Prostate gland (tissue), 2 donors: ENCODE data around the gene DNAJC12. TPM values are rescaled to one million over a fixed set of nuclear protein-coding genes. Genes with fewer than 3 reads are reported as not detected.

ENCODE experiments used
- DNase-seq: peaks from one replicate; pipeline ENCODE4 v3.0.0-alpha.2; 2019; ENCODE audit warnings: low spot score
- H3K27ac ChIP-seq, 2 donors: fragments of 200-600 bp; sonication (generic); 2 replicates each; pipeline ENCODE4 v1.5.1; 2017 to 2019
- H3K27me3 ChIP-seq: fragments of 200-600 bp; sonication (generic); replicated peaks from 2 replicates; pipeline ENCODE4 v1.5.1; 2019; ENCODE audit not compliant: insufficient read depth
- H3K36me3 ChIP-seq, 2 donors: fragments of 200-600 bp; sonication (generic); 1 replicate in 1 of 2; 2 replicates in 1 of 2; pipeline versions ENCODE4 v1.5.1 to v1.8.1; 2017 to 2019
- H3K4me1 ChIP-seq: fragments of 200-600 bp; sonication (generic); replicated peaks from 2 replicates; pipeline ENCODE4 v1.5.1; 2019
- H3K4me3 ChIP-seq, 2 donors: fragments of 200-600 bp; sonication (generic); 2 replicates each; pipeline ENCODE4 v1.5.1; 2017 to 2019
- H3K9me3 ChIP-seq: fragments of 200-600 bp; sonication (generic); 2 replicates; pipeline ENCODE4 v1.5.1; 2017
- POLR2A ChIP-seq: fragments of 450-650 bp; IDR thresholded peaks from one replicate; pipeline ENCODE4 v1.6.1; 2016; ENCODE audit warnings: antibody characterized with exemption, mild to moderate bottlenecking
- POLR2AphosphoS5 ChIP-seq: sonication (generic); formaldehyde crosslinking; IDR thresholded peaks from one replicate; pipeline ENCODE4 v1.6.1; 2017; ENCODE audit warnings: antibody characterized with exemption
- WGBS: methylation state at CpG from one replicate; pipeline ENCODE4 v1.1.5; 2018; 5-methylcytosine and 5-hydroxymethylcytosine counted together
- intact Hi-C: fragments of 100-400 bp; cut with DNase I; formaldehyde crosslinking; loops from one replicate; pipeline ENCODE4 v1.14.2; 2022
- total RNA-seq, 2 donors: library from RNA; depleted of rRNA; stranded (reverse); fragments of >200 nt; gene quantifications; one replicate each; pipeline ENCODE4 v1.1.0, GENCODE V29; 2016
- TF ChIP-seq, protein P1 (sequence below), 4 experiments: fragments of 200-600 bp in 2 of 4; fragments of 450-650 bp in 2 of 4; sonication (generic) in 2 of 4; IDR thresholded peaks; 1 replicate in 3 of 4; 2 replicates in 1 of 4; pipeline ENCODE4 v1.5.1; 2016 to 2019; ENCODE audit warnings: antibody characterized with exemption in 4 of 4, mild to moderate bottlenecking in 2 of 4, moderate library complexity in 2 of 4

DNAJC12 gene
- total RNA-seq, 2 donors from 2014 or later = 6.4 to 22.7 TPM

DNA sequence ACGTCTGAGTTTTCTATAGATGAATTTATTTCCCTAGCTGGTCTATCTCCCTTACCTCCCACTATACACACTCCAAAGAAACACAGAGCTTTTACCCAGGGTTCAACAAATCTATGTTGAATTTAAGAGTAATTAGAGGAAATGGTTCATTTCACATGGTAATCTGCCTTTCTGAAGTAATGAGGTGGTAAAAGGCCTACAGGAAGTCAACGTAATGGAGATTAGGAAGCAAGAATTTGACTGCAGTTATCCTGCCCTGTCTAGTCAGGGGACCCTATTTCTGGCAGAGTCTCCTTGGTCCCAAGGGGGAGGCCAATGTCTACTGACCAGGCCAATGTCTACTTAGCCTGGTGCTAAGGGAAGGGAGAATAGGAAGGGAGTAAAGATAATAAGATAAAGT lies 25.1 kb upstream of the DNAJC12 start:
- Histone ChIP-seq H3K4me3 (no peak overlapping the region), H3K4me1 (no peaks in the 10 kb centered on the region), H3K36me3 (no peaks in the 10 kb centered on the region), H3K27me3 (no peaks in the 10 kb centered on the region), H3K9me3 (no peaks in the 10 kb centered on the region), H3K27ac (no peak overlapping the region)
- no peak for TF ChIP-seq POLR2AphosphoS5
- no peak for TF ChIP-seq POLR2A
- TF ChIP-seq, protein P1, sequence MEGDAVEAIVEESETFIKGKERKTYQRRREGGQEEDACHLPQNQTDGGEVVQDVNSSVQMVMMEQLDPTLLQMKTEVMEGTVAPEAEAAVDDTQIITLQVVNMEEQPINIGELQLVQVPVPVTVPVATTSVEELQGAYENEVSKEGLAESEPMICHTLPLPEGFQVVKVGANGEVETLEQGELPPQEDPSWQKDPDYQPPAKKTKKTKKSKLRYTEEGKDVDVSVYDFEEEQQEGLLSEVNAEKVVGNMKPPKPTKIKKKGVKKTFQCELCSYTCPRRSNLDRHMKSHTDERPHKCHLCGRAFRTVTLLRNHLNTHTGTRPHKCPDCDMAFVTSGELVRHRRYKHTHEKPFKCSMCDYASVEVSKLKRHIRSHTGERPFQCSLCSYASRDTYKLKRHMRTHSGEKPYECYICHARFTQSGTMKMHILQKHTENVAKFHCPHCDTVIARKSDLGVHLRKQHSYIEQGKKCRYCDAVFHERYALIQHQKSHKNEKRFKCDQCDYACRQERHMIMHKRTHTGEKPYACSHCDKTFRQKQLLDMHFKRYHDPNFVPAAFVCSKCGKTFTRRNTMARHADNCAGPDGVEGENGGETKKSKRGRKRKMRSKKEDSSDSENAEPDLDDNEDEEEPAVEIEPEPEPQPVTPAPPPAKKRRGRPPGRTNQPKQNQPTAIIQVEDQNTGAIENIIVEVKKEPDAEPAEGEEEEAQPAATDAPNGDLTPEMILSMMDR (IDR thresholded peaks at IDR 0.05) = no peak
- WGBS = 76% methylated on average over 2 of the region's 2 CpGs
- no peak for DNase-seq
- intact Hi-C loops = no loop called here

DNA sequence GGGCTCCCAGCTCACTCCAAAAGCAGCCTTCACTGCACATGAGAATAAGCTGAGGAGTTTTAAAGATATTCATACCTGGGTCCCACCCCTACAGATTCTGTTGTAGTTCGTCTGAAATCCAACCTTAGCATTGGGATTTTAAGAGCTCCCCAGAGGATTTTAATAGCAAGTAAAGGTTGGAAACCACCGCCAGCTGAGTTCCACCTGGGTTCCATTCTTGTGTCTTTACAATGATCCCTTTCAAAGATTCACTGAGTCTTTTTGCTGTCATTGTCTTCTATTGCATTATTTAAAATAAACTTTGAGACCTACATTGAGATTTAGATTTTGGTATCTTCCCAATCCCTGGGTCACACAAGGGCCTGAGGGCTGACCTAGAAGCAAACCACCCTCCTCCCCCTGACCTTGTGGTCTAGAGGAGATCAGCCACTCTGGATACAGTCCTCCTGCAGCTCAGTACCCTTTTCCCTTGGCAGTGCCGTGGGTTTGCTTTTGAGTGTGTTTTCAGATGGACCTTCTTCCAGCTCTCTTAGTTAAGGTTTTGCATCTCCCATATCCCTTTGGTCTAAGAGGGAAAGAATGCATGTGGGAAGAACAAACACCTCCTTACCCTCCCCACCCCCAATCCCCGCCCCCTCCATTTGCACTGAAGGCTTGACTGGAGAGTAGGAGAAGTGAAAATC lies 23.9 kb upstream of the DNAJC12 start:
- intact Hi-C loops = no loop called here
- H3K27me3 ChIP-seq = no peaks in the 10 kb centered on the region
- no peaks in the 10 kb centered on the region for H3K9me3 ChIP-seq
- H3K27ac ChIP-seq = no peak overlapping the region
- 51% methylated on average over 4 of the region's 4 CpGs for WGBS
- no peaks in the 10 kb centered on the region for H3K4me1 ChIP-seq
- no peaks in the 10 kb centered on the region for H3K36me3 ChIP-seq
- DNase-seq = no peak
- TF ChIP-seq POLR2A (no peak), POLR2AphosphoS5 (no peak)
- TF ChIP-seq, protein P1 (IDR thresholded peaks at IDR 0.05) = no peak
- no peak overlapping the region for H3K4me3 ChIP-seq

DNA sequence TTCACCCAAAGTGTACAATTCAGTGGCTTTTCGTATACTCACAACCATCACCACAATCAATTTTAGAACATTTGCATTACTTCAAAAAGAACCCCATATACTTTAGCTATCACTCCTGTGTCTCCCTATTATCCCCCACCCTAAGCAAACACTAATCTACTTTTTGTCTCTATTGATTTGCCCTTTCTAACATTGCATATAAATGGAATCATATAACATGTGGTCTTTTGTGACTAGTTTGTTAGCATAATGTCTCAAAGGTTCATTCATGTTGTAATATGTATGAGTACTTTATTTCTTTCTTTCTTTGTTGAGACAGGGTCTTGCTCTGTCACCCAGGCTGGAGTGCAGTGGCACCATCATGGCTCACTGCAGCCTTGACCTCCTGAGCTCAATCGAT lies 21.0 kb upstream of the DNAJC12 start:
- H3K27me3 ChIP-seq = no peaks in the 10 kb centered on the region
- no peak for DNase-seq
- no peaks in the 10 kb centered on the region for H3K9me3 ChIP-seq
- no peaks in the 10 kb centered on the region for H3K36me3 ChIP-seq
- no peak overlapping the region for H3K4me3 ChIP-seq
- intact Hi-C loops = loop anchor here (5.0 to 10.0 kb wide), 2 partner anchors 298 to 446 kb away; no protein-coding TSS in a partner anchor
- TF ChIP-seq, protein P1 (IDR thresholded peaks at IDR 0.05) = no peak
- TF ChIP-seq POLR2AphosphoS5 (no peak), POLR2A (no peak)
- H3K27ac ChIP-seq = no peak overlapping the region
- H3K4me1 ChIP-seq = no peaks in the 10 kb centered on the region
- 97% methylated on average over 2 of the region's 2 CpGs for WGBS

DNA sequence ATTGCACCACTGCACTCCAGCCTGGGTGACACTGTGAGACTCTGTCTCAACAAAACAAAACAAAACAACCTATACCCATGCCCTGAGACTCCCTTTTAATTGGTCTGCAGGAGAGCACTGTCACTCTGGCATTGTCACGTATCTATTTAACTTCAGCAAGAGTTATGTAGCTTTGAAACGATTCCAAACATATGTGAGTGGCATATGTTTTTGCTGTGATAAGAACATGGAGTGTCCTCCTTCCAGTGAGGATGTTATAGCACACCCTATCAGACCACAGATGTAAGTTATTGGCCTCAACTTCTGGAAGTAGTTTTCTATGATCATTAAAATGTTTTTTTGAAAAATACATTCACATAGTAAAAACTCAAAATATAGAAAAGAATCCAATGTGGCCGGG lies 15.5 kb upstream of the DNAJC12 start:
- no peak overlapping the region for H3K4me3 ChIP-seq
- H3K9me3 ChIP-seq = no peaks in the 10 kb centered on the region
- intact Hi-C loops = loop anchor here (10.0 kb wide), 1 partner anchor 451 kb away; no protein-coding TSS in a partner anchor
- no peaks in the 10 kb centered on the region for H3K36me3 ChIP-seq
- H3K27ac ChIP-seq = no peak overlapping the region
- 82% methylated on average over 3 of the region's 3 CpGs for WGBS
- H3K27me3 ChIP-seq = no peaks in the 10 kb centered on the region
- H3K4me1 ChIP-seq = no peaks in the 10 kb centered on the region
- TF ChIP-seq, protein P1 (IDR thresholded peaks at IDR 0.05) = no peak
- TF ChIP-seq POLR2A (no peak), POLR2AphosphoS5 (no peak)
- DNase-seq = no peak

DNA sequence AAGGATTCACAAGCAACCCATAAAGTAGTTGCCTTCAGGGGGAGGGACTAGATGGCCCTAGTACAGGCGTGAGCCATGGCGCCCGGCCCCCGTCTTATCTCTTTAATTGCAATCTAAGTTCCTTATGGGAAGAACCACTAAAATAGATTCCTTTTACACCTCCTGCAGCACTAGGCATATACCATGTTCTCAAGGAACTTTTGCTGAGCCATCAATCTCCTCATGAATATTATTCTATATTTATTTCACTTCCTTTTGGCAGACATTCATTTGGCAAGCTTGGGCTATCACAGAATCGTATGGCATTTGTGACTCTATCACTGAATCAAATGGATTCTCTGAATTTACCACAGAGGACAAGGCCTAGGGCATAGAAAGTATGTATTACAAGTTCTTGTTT lies 14.8 kb upstream of the DNAJC12 start:
- intact Hi-C loops = loop anchor here (10.0 kb wide), 1 partner anchor 452 kb away; no protein-coding TSS in a partner anchor
- Histone ChIP-seq H3K9me3 (no peaks in the 10 kb centered on the region), H3K4me3 (no peak overlapping the region), H3K27me3 (no peaks in the 10 kb centered on the region), H3K4me1 (no peaks in the 10 kb centered on the region), H3K27ac (no peak overlapping the region), H3K36me3 (no peaks in the 10 kb centered on the region)
- TF ChIP-seq, protein P1 (IDR thresholded peaks at IDR 0.05) = no peak
- TF ChIP-seq POLR2A = no peak
- no peak for TF ChIP-seq POLR2AphosphoS5
- 58% methylated on average over 5 of the region's 5 CpGs for WGBS
- DNase-seq = no peak
